Mucosa of descending colon (tissue), 3 donors: ENCODE results near the gene NEAT1. TPM values are rescaled to one million over a fixed set of nuclear protein-coding genes. Genes with fewer than 3 reads are reported as not detected.
A peak's percentile ranks its signal among the peaks of the same experiment; 100 is the strongest.

ENCODE experiments used
- ATAC-seq: fragments of 200-7000 bp; cut with Tn5 transposase; one replicate; pipeline ENCODE4 v1.9.1; 2020; ENCODE audit warnings: mild to moderate bottlenecking, moderate library complexity
- DNase-seq, 3 donors: peaks; one replicate each; pipeline ENCODE4 v3.0.0-alpha.2; 2020
- H3K36me3 ChIP-seq: fragments of 200-600 bp; one replicate; pipeline ENCODE4 v1.8.0; 2021; ENCODE audit warnings: low read depth, mild to moderate bottlenecking
- H3K4me1 ChIP-seq: fragments of 200-600 bp; one replicate; pipeline ENCODE4 v1.8.0; 2021; ENCODE audit warnings: low read depth, mild to moderate bottlenecking
- H3K4me3 ChIP-seq: fragments of 200-600 bp; one replicate; pipeline ENCODE4 v1.8.0; 2021; ENCODE audit warnings: mild to moderate bottlenecking
- H3K9me3 ChIP-seq: fragments of 200-600 bp; one replicate; pipeline ENCODE4 v1.8.0; 2021; ENCODE audit warnings: mild to moderate bottlenecking
- intact Hi-C, 2 donors: fragments of 100-400 bp; cut with DNase I in 1 of 2; cut with micrococcal nuclease in 1 of 2; formaldehyde crosslinking; loops; one replicate each; pipeline versions ENCODE4 v1.11.0 to v1.11.1; 2022; cut with DNase I, micrococcal nuclease
- total RNA-seq, 3 donors: library from RNA; stranded (reverse); fragmentation: NEBNext Ultra II Directional in 2 of 3; extraction: Animal tissue kit (Norgen Biotek cat#: 25700) in 2 of 3; gene quantifications; one replicate each; pipeline versions ENCODE4 v1.2.1 to v1.2.4, GENCODE V29; 2021 to 2023
- TF ChIP-seq, protein P1 (sequence below): fragments of 200-600 bp; IDR thresholded peaks from one replicate; pipeline ENCODE4 v1.8.0; 2022; ENCODE audit warnings: antibody characterized with exemption, mild to moderate bottlenecking
- donor health status: DM: no; HTN: no; CAD: no; lungs with moderate emphysema.
- donor health status: DM: no; HTN: no; CAD: no.
- donor health status: DM: no; HTN: yes; CAD: no.

Gene NEAT1
- total RNA-seq, 3 donors from 2014 or later: 1,133 to 1,409 (median 1,237) TPM

DNA sequence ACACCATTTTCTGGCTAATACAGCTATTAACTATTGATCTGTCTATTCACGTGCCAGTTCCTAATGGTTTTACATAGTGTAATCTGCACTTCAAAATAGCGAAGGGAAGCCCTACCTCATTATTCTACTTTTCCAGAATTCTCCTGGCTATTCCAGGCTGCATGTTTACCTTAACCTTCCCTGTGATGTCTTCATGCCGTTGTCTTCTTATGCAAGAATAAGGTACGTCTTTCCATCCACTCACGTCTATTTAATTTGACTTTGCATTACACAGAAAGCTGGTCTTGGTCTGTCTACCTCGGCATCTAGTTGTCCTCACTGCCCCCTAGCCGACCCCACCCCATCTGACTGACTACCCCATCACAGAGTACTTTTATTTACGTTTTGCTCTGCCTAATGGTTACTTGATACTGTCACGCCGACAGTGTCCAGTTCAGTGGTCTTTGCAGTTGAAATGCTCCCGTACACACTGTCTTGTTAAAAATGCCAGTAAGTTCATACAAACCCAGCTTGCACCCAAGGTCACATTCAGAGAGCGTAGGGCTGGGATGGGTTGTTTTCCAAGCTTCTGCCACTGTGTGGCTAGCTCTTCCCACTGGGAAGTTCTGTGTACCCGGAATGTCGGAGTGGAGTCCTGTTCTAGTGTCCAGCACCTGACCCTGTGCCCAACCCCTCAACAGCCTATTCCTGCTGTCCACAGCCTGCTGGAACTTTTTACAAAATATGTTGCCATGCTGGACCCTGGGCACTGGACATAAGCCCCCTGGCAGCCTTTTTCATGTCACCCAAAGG lies 15.0 kb downstream of the NEAT1 start:
- H3K4me3 ChIP-seq: no peak overlapping the region
- no peaks in the 10 kb centered on the region for H3K36me3 ChIP-seq
- ATAC-seq (no peak), DNase-seq (no peak)
- intact Hi-C loops: no loop called here
- TF ChIP-seq, protein P1, sequence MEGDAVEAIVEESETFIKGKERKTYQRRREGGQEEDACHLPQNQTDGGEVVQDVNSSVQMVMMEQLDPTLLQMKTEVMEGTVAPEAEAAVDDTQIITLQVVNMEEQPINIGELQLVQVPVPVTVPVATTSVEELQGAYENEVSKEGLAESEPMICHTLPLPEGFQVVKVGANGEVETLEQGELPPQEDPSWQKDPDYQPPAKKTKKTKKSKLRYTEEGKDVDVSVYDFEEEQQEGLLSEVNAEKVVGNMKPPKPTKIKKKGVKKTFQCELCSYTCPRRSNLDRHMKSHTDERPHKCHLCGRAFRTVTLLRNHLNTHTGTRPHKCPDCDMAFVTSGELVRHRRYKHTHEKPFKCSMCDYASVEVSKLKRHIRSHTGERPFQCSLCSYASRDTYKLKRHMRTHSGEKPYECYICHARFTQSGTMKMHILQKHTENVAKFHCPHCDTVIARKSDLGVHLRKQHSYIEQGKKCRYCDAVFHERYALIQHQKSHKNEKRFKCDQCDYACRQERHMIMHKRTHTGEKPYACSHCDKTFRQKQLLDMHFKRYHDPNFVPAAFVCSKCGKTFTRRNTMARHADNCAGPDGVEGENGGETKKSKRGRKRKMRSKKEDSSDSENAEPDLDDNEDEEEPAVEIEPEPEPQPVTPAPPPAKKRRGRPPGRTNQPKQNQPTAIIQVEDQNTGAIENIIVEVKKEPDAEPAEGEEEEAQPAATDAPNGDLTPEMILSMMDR: no peak
- peaks cover 13% of the 10 kb centered on the region for H3K4me1 ChIP-seq
- H3K9me3 ChIP-seq: no peaks in the 10 kb centered on the region

DNA sequence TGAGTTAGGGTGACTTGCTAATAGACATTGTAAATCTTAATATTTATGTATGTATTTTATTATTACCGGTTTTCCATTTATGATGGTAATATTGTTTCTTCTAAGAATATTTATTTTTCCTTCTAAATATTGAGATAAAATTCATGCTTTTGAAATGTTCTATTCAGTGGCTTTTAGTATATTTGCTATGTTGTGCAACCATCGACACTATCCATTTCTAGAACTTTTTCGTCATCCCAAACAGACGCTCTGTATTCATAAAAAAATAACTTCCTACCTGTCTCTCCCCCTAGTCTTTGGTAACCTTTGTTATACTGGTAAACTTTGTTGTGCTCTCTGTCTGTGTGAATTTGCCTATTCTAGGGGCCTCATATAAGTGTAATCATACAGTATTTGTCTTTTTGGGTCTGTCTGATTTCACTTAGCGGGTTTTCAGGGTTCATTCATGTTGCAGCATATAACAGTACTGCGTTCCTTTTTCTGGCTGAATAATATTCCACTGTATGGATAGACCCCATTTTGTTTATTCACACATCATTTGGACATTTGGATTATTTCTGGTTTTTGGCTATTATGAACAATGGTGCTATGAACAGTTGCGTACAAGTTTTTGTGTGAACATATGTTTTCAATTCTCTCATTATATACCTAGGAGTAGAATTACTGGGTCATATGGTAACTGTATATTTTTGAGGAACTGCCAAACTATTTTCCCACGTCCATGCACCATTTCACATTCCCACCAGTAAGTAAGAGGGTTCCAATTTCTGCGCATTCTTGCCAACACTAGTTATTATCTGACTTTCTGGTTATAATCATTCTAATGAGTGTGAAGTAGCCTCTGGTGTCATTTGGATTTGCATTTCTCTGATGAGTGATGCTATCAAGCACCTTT lies 15.9 kb downstream of the NEAT1 start:
- no peak for ATAC-seq
- Histone ChIP-seq H3K4me3 (no peak overlapping the region), H3K9me3 (no peaks in the 10 kb centered on the region), H3K36me3 (no peaks in the 10 kb centered on the region), H3K4me1 (peaks cover 5% of the 10 kb centered on the region)
- DNase-seq: no peak
- intact Hi-C loops: no loop called here
- TF ChIP-seq, protein P1: no peak

DNA sequence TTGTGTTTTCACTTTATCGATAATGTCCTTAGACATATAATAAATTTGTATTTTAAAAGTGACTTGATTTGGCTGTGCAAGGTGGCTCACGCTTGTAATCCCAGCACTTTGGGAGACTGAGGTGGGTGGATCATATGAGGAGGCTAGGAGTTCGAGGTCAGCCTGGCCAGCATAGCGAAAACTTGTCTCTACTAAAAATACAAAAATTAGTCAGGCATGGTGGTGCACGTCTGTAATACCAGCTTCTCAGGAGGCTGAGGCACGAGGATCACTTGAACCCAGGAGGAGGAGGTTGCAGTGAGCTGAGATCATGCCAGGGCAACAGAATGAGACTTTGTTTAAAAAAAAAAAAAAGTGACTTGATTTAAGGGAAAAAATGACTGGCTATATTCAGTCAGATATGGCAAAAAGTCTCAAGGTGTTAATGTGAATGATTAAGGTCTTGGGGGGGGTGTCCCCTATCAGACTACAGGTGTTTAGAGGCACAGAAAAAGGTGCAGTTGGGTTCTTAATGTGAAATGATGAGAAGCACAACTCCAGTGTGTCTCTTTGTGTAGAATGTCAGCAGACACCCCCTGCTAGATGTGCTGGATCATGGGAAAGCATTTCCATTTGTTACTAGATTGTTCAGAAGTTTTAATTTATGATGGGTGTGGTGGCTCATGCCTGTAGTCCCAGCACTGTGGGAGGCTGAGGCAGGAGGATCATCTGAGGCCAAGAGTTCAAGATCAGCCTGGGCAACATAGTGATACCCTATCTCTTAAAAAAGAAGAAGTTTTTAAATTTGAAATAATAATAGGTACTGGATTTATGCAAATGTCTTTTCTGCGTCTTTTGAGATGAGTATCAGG lies 17.0 kb downstream of the NEAT1 start:
- Histone ChIP-seq H3K4me3 (no peak overlapping the region), H3K9me3 (no peaks in the 10 kb centered on the region), H3K36me3 (no peaks in the 10 kb centered on the region), H3K4me1 (peaks cover 5% of the 10 kb centered on the region)
- ATAC-seq (no peak), DNase-seq (no peak)
- intact Hi-C loops: no loop called here
- TF ChIP-seq, protein P1: no peak

DNA sequence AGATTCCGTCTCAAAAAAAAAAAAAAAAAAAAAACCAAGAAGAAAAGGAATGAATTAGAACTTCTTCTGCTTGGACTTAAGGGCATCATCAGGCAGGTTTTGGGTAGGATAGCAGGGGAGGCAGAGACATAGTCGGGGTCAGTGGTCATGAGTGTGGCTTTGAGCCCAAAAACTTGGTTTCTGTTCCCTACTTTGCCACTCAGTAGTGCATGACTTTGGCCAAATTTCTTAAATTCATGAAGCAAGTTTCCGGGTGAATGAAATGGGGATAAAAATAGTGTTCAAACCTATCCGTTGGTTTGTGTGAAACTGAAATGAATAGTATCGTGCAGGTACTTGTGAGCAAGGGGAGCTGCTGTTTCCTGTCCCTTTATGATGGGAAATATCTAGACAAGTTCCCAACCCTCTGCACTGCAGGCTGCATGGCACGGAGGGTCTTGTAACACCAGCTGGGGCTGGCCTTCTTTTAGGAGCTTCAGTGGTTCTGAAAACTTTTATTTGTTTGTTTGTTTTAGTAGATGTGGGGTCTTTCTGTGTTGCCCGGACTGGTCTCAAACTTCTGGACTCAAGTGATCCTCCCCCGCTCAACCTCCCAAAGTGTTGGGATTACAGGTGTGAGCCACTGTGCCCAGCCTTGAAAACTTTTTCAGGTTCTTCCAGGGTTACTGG lies 18.4 kb downstream of the NEAT1 start:
- Histone ChIP-seq H3K4me3 (no peak overlapping the region), H3K4me1 (peaks cover 5% of the 10 kb centered on the region), H3K36me3 (no peaks in the 10 kb centered on the region), H3K9me3 (no peaks in the 10 kb centered on the region)
- DNase-seq (no peak), ATAC-seq (peak; percentile 1)
- intact Hi-C loops: no loop called here
- TF ChIP-seq, protein P1: no peak

DNA sequence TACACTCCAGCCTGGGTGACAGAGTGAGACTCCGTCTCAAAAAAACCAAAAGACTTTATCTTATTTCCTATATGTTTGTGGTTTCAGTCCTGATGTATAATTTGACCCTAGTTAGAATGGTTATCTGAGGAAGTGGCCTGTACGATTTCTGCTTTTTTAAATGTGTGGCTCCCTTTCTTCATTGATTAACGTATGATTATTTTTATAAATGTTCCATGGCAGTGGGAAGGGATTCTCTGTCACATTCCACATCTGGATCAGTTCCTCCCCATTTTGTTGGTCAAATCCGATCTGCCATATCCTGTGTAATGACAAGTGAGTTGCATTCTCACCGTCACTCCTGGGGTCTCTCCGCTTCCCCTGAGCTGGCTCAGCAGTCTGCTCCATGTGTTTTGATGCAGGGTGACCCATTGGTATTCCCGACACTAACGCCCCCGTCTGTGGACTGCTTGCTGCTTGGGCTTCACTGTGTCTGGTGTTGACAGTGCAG lies 20.3 kb downstream of the NEAT1 start:
- Histone ChIP-seq H3K9me3 (no peaks in the 10 kb centered on the region), H3K4me1 (peaks cover 5% of the 10 kb centered on the region), H3K36me3 (no peaks in the 10 kb centered on the region), H3K4me3 (no peak overlapping the region)
- no peak for ATAC-seq
- intact Hi-C loops: no loop called here
- TF ChIP-seq, protein P1: no peak
- DNase-seq: no peak
